Measurements from ENCODE around the gene DZIP1L.
A peak's percentile ranks its signal among the peaks of the same experiment; 100 is the strongest.

DZIP1L gene

GRCh38 chr3:138066972-138067371 is 48.4 kb downstream of the DZIP1L start:
- no peak for DNase-seq

DNA sequence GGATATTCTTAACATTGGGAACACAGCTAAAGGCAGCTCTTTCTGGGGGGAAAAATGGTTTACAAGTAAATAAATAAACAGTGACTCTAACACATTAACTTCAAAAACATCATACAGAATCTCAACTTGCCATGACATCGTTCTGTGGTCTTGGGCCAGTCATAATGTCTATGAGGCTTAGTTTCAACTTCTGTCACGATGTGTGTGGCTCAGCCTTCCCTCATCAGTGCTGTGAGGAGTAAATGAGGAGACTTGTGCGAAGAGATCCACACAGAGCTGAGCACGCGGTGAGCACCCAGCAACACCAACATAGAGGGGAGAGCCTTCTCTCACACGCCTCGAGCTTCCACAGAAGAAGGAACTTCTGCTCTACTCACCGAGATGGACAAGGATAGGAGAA is 49.0 kb downstream of the DZIP1L start:
- DNase-seq = no peak

- no peak for DNase-seq
Measured at GRCh38 chr3:138065949-138066348, 49.5 kb downstream of the DZIP1L start.

DNA sequence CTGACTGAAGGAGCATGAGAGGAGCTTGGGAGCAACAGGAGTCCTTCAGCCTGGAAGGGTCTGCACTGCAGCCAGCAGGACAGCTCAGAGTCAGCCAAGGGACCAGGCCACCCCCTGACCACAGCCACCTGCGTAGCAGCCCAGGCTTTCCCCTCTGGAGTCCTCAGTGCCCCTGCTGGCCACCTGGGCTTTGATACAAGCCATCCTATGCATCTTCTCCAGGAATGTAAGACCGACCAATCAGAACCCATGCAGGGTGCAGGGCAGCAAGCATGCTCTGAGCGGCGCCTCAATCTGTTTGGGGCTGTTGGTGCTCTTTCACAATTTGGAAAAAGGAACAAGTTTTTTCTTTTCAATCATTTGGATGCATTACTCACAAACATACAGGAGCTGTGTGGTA is 52.0 kb downstream of the DZIP1L start:
- no peak for DNase-seq

GRCh38 chr3:138062626-138063025 is 52.8 kb downstream of the DZIP1L start:
- peak; percentile 23 for DNase-seq

DNA sequence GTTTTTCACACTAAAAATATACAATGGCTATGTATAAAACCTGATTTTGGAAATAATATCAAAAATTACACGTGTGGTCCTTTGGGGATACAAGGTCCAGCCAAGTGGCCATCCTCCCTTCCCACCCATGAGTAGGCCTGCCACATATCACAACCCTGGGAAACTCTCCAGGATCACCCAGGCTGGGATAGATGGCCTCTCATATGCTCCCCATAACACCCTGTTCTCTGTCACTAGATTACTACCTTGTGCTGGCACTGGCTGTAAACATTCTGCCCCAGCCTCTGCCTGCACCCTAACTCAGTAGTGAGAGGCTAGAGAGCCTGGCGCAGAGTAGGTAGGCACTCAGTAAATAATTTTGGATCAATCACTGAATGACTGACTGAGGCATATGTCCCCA is 53.4 kb downstream of the DZIP1L start:
- no peak for DNase-seq

DNA sequence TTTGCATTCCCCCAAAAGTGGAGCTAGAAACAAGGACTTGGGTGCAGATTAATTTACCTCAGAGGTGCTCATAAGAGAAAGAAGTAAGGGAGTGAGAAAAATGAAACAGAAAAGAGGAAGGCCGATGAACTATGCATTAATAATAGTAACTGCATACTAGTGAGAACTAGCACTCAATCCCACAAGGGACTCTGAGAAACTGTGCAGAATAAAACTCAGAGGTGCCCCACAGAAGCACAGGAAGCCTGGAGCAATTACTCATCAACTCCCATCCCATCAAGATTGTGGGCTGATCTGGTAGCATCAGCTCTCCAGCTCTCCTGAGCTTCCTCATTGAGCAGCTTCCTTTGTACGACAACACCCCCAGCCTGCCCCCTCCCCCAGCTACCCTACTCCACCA is 54.6 kb downstream of the DZIP1L start:
- no peak for DNase-seq

DNA sequence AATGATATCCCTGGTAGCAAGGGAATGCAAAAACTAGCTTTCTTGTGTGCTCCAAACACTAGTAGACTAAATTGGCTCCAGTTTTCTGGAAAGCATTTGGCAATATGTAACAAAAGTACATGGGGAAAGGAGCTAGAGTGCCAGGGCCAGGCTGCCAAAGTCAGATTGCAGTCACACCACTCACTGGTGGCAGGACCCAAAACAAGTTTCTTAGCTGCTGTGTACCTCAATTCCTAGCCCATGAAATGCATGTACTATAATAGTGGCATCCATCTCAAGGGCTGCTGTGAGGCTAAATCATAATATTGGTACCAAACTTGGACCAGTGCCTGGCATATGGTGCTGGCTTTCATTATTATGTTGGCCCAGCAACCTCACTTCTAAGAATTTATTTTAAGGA is 56.1 kb downstream of the DZIP1L start:
- DNase-seq = no peak

DNA sequence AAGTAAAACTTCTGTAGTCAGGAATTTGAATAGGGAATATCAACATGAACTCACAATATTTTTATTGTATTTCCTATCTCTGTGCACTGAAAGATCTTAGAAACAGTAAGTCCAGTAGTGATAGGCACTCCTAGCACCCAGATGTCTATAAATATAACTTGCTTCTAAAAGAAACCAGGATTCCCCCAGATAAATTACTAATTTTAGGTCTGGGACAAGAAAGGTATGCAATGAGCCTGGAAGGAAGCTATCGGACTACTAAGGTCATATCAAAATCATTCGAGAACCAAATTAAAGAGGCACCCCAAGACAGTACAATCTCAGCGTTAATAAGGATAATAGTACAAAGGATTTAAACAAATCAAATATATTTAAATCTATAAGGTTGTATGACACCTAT is 58.0 kb downstream of the DZIP1L start:
- no peak for DNase-seq

DNA sequence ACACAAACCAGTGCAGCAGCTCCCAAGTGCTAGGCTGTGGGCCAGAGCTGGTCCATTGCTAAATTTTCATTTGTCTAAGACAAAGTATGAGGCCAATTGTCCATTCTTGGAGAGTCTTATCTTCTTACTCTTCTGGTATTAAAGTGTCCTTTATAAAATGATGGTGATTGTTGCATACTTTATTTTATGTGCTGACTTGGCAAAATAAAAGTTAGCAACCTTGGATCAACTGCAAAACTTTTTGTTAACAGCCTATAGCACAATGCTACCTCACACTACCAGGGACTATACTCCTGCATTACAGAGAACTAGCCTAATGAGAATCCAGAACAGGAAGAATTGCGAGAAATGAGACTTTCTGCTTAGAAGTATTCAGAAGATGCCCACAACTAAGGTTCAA is 61.4 kb downstream of the DZIP1L start:
- DNase-seq = no peak

DNA sequence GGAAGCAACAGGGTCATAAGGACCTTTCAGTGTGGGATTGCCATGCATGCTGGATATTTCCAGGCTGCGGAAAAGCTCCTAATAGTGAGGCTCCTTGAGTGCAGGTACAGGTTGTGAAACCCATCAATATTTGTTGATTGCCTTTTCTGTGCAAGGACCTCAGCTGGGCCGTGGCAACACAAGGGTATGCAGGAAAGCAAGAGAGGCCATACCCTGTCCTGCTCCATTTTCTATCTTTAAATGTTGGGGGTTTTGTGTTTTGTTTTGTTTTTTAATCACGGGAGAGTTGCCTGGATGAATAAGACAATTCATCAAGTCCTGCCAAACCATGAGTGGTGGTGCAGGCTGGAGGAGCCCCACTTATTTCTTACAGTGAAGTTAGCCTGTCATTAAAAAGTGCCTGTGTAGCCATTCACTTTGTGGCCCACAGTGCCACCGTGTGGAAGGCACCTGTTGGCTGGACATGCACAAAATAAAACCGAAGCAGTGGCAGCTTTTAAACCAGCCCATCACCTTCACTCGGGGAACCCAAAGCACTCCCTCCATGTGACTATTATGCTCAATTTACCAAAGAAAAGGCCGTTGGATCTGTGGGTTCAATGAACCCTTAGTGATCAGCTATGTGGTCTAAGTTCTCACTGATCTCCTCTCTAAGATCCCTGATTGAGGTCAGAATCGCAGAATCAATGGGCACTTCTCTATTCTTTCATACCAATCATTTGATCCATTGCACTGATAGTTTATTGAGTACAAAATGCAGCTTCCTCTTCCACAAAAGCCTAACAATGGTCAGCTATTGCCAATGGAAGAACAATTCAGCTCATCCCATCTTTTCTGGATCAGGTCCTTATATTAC is 63.2 kb downstream of the DZIP1L start:
- peak; percentile 69 for DNase-seq

DNA sequence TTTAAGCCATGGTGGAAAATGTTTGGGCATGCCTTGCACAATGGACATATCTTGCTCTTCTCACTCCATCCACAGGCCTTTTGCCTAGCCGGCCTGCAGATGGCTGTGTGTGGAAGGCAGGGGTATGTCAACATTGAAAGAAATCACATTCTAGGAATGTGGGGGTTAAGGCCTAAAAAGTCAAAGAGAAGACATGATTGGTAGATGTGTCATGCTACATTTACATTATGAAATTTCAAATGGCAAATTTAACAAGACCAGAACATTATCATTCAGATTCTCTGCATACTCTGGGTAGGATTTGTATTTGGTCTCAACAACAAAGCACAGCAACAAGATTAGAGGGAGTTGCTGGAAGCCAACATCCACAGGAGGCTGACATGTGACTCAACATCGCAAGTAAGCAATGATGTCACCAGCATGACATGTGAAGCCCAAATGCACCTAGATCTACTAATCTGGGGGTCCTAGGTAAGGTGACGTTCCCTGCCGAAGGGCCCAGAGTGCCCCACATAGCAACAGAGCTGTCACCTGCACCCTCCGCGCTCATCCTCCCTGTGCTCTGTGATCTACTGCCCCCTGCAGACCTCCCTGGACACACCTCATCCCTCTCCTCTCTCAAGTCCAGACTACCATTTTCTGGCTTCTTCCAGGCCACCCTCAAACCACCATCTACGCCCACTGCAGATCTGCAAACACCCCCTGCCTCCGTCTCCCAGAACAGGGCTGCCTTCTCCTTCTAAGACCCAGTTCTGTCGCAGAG is 66.1 kb downstream of the DZIP1L start:
- DNase-seq = no peak

GRCh38 chr3:138047596-138048158 is 67.7 kb downstream of the DZIP1L start:
- DNase-seq = no peak

DNA sequence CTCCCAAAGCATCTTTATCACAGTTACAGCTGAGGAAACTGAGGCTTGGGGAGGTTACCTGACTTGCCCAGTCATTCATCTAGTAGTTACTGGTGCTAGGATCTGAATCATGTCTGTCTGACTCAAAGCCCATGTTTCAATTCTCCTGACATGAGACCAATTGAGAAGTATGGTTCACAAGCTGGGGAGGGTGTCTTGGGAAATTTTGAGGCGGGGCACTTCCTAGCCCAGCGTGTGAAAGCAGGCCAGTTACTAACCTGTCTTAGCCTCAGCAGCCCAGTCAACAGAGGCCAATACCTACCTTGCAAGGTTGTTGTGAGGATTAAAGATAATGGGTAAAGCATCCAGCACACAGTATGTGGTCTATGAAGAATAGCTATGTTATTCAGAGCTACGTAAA is 68.5 kb downstream of the DZIP1L start:
- DNase-seq = no peak

- no peak for DNase-seq
Measured at GRCh38 chr3:138046085-138046484, 69.3 kb downstream of the DZIP1L start.

GRCh38 chr3:138043266-138044029 is 72.0 kb downstream of the DZIP1L start:
- no peak for DNase-seq

DNA sequence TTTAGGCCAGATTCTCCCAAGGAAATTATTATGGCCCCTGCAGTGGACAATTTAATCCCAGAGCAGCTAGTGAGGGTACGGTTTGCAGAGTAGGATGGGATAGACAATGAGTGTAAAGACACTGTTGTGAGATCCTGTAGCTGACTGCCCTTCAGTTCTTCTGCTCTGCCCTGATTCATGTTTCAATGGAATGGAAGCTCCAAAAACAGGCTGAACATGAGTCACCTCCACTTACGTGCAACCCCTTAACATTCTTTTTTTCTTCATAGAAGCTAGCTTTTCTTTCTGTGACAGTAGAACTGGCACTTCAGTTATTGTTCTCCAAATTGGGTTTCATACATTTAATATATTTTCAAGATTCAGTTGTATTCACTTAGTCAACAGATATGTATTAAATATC is 73.4 kb downstream of the DZIP1L start:
- no peak for DNase-seq

DNA sequence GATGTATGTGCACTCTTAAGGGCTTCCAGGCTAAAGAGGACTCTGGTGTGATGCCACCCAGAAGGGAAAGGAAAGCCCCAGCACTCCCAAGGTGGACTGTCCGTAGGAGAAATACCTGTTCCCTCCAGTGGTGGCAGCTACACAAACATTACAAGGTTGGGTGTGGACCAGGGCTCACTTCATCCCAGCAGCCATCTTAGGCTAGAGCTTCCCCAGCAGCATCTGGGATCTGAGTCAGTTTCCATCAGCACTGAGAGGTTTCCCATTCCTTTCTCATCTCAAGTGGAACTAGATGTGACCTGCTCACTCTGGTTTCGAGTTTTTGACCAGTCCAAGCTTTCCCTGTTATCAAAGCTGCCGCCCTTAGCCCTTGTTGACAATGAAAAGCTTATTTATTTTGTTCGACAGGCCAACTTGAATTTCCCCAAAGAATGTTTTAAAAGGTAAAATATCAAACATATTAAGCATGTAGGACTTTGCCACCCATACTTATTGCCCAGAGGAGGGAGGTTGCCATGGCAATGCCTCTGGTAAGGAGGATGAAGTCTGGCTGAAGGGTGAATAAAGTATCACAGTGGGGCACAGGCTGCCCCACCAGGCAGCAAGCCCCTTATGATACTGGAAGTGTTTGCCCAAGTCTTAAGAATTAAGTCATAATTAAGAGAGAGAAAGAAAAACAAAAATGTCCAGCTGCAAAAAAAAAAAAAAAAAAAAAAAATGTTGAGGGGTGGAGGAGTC is 76.5 kb downstream of the DZIP1L start:
- no peak for DNase-seq

- DNase-seq = no peak
Measured at GRCh38 chr3:138036572-138036971, 78.8 kb downstream of the DZIP1L start.

DNA sequence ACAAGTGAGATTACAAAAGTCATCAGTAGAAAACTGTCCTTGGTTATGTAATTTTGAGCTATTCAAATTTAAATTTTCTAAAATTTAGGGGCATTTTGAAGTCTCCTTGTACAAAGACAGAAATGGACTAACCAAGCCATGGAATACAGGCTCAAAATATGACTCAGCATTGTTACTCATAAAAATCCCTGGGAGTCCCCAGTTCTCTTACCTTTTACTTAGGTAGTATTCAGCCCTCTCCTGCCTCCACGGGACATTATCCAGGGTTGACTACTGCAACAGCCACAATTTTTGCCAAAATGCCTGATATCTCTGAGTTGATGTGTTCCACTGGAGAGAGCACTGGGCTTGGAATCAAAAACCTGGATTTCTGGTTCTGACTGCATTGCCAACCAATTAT is 80.5 kb downstream of the DZIP1L start:
- DNase-seq = no peak

GRCh38 chr3:138033202-138033691 is 82.2 kb downstream of the DZIP1L start:
- no peak for DNase-seq

- DNase-seq = no peak
Measured at GRCh38 chr3:138032567-138032966, 82.8 kb downstream of the DZIP1L start.
